ENCODE measurements around the gene TNPO3. TPM values are rescaled to one million over a fixed set of nuclear protein-coding genes. Genes with fewer than 3 reads are reported as not detected.
A peak's percentile ranks its signal among the peaks of the same experiment; 100 is the strongest.

The TNPO3 gene
- polyA plus RNA-seq, 1 experiment: 49.5 TPM

- Histone ChIP-seq H3K4me3 (ENCODE audit: low read depth, low read length) (peak overlapping the region; percentile 59), H3K27ac (ENCODE audit: low read depth, low read length) (no peak overlapping the region), H3K9me3 (ENCODE audit: control insufficient read depth, insufficient read depth, low read length) (no peaks in the 10 kb centered on the region; the same call in 1 of the 2 replicates), H3K27me3 (ENCODE audit: control insufficient read depth, insufficient read depth, low read length) (peaks cover 42% of the 10 kb centered on the region)
- ChIA-PET CTCF (interaction anchor here (1.0 to 2.3 kb wide), 2 partner anchors 26 to 183 kb away, joined by 3 to 13 read pairs; no protein-coding TSS in a partner anchor), POLR2A (no interaction called here)
- TF ChIP-seq CTCF (IDR thresholded peaks at IDR 0.05; ENCODE audit: low read depth, low read length): no peak
- DNase-seq (ENCODE audit: low read depth, low spot score): no peak
Measured at GRCh38 chr7:128908750-128909624, 145.9 kb downstream of the TNPO3 start.

DNA sequence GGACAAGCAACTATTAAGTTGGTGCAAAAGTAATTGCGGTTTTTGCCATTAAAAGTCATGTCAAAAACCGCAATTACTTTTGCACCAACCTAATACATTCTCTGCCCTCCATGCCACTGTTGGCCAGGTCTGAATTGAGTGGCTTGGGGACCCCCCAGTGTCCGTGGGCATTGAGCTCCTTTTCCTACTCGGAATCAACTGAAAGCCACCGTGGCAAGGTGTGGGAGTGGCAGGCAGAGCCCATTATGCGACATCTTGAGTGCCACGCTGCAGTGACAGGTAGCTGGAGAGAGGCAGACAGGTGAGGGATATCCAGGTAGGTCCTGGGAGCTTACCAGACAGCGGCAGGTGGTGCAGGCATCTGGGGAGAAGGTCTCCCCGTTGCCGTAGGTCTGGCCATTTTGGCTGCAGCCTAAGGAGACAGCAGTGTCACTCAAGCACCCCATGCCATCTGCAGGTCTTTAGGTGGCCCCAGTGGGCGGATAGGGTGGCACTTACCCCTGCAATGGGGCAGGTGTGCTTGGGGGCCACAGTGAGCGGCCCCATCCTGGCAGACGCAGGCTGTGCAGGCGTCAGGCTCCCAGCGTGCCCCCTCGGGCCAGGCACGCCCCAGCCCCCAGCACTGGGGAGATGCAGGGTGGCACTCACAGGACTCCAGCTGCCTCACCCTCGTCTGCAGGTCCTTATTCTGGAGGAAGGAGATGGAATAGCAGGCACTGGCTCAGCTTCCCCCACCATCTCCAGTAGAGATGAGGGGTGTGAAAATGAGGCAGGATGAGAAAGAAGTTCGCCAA lies 147.9 kb downstream of the TNPO3 start:
- no peak for DNase-seq (ENCODE audit: low read depth, low spot score)
- ChIA-PET CTCF (interaction anchor here (1.1 kb wide), 1 partner anchor 185 kb away, joined by 4 read pairs; no protein-coding TSS in a partner anchor), POLR2A (no interaction called here)

DNA sequence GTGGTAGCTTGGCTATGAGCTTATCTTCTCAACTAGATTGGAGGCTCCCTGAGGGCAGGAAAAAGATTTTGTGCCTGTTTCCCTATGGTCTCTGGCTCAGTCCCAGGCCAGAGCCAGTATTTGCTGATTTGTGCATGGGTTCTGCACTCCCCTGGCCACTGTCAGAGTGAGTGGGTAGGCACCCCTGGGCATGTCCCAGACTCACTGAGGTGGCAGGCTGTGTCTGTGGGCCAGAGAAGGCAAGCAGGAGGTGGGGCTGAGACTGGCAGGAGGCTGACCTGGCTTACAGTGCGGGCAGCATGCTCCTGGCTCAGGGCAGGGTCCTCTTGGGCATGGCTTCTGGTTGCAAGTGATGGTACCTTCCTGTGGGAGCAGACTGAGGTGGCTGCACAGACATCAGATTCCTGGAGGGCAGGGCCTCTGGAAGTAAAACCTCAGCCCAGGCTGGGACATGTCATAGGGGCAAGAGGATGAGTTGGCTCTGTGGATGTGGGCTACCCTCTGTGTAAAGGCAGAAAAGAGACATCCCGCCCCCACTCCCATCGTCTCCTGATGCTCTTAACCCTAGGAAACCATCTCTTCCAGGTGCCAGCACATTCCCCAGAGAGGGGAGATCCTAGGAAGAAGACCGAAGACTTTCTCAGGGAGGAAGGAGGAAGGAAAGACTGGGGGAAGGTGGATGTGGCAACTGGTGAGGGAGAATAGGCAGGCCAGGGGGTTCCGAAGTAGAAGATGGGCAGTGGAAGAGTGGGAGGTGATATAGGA lies 148.7 kb downstream of the TNPO3 start:
- no peak for TF ChIP-seq CTCF (IDR thresholded peaks at IDR 0.05; ENCODE audit: low read depth, low read length)
- no peak for DNase-seq (ENCODE audit: low read depth, low spot score)
- CTCF ChIA-PET: interaction anchor here (1.1 kb wide), 1 partner anchor 186 kb away, joined by 4 read pairs; no protein-coding TSS in a partner anchor
- H3K9me3 ChIP-seq (ENCODE audit: control insufficient read depth, insufficient read depth, low read length): no peaks in the 10 kb centered on the region; the same call in 1 of the 2 replicates
- no peak overlapping the region for H3K27ac ChIP-seq (ENCODE audit: low read depth, low read length)
- H3K4me3 ChIP-seq (ENCODE audit: low read depth, low read length): no peak overlapping the region
- POLR2A ChIA-PET: no interaction called here
- peaks cover 30% of the 10 kb centered on the region for H3K27me3 ChIP-seq (ENCODE audit: control insufficient read depth, insufficient read depth, low read length)

More for the DNA sequence above, 147.9 kb downstream of the TNPO3 start:
- Histone ChIP-seq H3K9me3 (ENCODE audit: control insufficient read depth, insufficient read depth, low read length) (no peaks in the 10 kb centered on the region; the same call in 1 of the 2 replicates), H3K27me3 (ENCODE audit: control insufficient read depth, insufficient read depth, low read length) (peaks cover 37% of the 10 kb centered on the region), H3K27ac (ENCODE audit: low read depth, low read length) (no peak overlapping the region), H3K4me3 (ENCODE audit: low read depth, low read length) (no peak overlapping the region)
- TF ChIP-seq CTCF (IDR thresholded peaks at IDR 0.05; ENCODE audit: low read depth, low read length): no peak

- peaks cover 18% of the 10 kb centered on the region for H3K27me3 ChIP-seq (ENCODE audit: control insufficient read depth, insufficient read depth, low read length)
- H3K9me3 ChIP-seq (ENCODE audit: control insufficient read depth, insufficient read depth, low read length): no peaks in the 10 kb centered on the region
- no peak for DNase-seq (ENCODE audit: low read depth, low spot score)
- ChIA-PET POLR2A (no interaction called here), CTCF (interaction anchor here (0.6 to 3.4 kb wide), 3 partner anchors 183 to 969 kb away, joined by 3 to 43 read pairs (median 3); no protein-coding TSS in a partner anchor)
- H3K4me3 ChIP-seq (ENCODE audit: low read depth, low read length): no peak overlapping the region
- peak; percentile 65 for TF ChIP-seq CTCF (IDR thresholded peaks at IDR 0.05; ENCODE audit: low read depth, low read length)
- H3K27ac ChIP-seq (ENCODE audit: low read depth, low read length): no peak overlapping the region
Measured at GRCh38 chr7:128904381-128905197, 150.3 kb downstream of the TNPO3 start.

Small RNA genes within 50 kb of the gene (small RNA-seq; reads per million reads assigned to genes)
- not detected for gene RN7SL306P (ENCODE audit: insufficient read length, low read depth)

Other genes starting within 250 kb of the TNPO3 start
- 25.8 and 44.7 TPM in 2 replicates for gene FLNC, start 224.7 kb downstream of the TNPO3 start, polyA plus RNA-seq (2011; rRNA removed)
- gene ATP6V1F, start 192.3 kb downstream of the TNPO3 start, polyA plus RNA-seq (2011; rRNA removed): 150 and 193 TPM in 2 replicates
- gene KCP, start 144.4 kb downstream of the TNPO3 start, polyA plus RNA-seq (2011; rRNA removed): 0.04 and 0.05 TPM in 2 replicates
- gene IRF5, start 117.2 kb downstream of the TNPO3 start, polyA plus RNA-seq (2011; rRNA removed): 0.04 and 0.06 TPM in 2 replicates
- 0.73 and 0.88 TPM in 2 replicates for gene TSPAN33, start 89.6 kb upstream of the TNPO3 start, polyA plus RNA-seq (2011; rRNA removed)
- gene SMO, start 133.5 kb upstream of the TNPO3 start, polyA plus RNA-seq (2011; rRNA removed): 20.8 and 26.5 TPM in 2 replicates
- gene AHCYL2, start 169.9 kb upstream of the TNPO3 start, polyA plus RNA-seq (2011; rRNA removed): 10.6 and 13.3 TPM in 2 replicates